ENCODE measurements around the gene GRK6.
"Not testable (repeated sequence)": the region's sequence is repeated elsewhere in the genome, so short reads cannot be mapped to it uniquely, and the experiment has no call there.

Gene GRK6

DNA sequence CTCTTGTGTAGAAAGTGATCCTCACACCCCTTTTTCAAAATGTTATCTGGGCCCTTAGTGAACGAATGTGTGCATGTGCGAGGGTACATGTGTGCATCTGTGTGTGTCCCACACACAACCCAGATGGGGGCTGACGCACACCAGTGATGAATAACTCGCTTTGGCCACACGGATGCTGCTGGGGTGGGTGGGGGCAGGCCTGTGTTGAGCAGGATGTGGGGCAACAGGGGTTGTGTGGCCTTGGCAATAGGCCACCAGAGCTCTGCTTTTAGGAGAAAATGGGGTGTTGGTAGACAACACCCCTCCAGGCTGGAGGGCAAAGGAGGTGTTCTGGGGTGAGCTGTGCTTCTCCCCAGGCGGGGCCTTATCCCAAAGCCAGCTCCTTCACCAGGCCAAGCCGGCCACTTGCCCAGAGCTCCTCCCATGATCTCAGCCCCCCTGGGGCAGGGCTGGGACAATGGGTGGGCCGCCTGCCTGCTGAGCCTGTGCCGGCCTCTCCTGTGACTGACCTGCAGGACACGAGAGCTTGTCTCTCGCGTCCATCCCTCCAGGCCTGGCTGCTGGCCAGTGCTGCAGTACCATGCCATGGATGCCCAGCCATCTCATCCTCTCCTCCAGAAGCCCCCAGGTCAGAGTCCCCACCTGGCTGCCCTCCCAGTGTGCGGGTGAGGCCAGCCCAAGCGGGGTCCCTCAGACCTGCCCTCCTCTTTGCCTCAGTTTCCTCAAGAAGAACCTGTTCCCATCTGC is 45.3 kb downstream of the GRK6 start:
- peak; percentile 65 for DNase-seq

DNA sequence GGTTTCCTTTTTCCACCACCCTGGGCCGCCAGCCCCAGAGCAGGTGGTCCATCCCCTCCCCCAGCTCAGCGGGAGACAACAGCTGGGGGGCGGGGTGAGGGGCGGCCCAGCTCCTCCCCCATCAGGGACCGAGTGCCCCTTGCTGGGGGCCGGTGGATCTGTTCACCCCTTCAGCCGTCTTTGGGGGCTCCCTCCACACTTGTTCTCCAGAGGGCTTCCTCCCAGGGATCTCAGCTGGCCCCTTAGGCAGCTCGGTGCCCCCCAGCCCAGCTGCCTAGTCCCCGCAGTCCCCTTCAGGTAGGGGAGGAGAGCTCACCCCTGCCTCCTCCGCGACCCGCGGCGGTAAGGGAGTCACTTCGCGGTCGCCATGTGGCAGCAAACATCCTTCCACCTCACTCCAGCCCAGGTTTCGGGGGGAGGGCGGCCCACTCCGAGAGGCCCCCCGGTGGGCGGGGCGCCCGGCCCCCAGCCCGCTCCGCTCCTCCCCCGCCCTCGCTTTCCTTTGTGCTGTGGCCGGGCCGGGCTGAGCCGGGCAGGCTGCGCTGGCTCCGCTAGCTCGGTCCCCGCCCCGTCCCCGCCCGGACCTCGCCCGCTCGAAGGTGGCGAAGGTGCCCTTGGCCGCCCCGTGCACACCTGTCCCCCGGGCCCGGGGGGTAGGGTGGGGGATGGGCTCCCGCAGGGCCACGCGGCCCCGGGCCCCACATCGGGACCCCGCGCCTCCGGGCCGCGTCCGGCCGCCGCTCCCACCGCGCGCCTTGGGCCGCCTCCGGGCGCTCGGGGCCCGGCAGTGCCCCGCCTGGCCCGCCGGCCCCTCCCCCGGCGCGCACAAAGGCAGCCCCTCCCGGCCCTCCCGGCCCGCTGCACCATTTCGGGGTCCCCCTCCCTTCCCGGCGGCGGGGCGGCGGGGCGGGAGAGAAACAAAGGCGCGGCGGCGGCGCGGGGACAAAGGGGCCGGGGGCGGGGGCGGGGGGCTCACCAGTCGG is 46.3 kb downstream of the GRK6 start:
- DNase-seq, result peak; percentile 52

- DNase-seq, result peak; percentile 80
These were observed 47.0 kb downstream of the GRK6 start, which contains the start of gene DBN1 for GRCh38 chr5:177473443-177474001. Gene DBN1 (minus strand): TSS chr5:177473634. CDS start chr5:177473521, 113 bp downstream.

GRCh38 chr5:177474002-177474476 is 47.6 kb downstream of the GRK6 start:
- peak; percentile 47 for DNase-seq

GRCh38 chr5:177474846-177475562 is 48.5 kb downstream of the GRK6 start:
- DNase-seq, result peak; percentile 50

DNA sequence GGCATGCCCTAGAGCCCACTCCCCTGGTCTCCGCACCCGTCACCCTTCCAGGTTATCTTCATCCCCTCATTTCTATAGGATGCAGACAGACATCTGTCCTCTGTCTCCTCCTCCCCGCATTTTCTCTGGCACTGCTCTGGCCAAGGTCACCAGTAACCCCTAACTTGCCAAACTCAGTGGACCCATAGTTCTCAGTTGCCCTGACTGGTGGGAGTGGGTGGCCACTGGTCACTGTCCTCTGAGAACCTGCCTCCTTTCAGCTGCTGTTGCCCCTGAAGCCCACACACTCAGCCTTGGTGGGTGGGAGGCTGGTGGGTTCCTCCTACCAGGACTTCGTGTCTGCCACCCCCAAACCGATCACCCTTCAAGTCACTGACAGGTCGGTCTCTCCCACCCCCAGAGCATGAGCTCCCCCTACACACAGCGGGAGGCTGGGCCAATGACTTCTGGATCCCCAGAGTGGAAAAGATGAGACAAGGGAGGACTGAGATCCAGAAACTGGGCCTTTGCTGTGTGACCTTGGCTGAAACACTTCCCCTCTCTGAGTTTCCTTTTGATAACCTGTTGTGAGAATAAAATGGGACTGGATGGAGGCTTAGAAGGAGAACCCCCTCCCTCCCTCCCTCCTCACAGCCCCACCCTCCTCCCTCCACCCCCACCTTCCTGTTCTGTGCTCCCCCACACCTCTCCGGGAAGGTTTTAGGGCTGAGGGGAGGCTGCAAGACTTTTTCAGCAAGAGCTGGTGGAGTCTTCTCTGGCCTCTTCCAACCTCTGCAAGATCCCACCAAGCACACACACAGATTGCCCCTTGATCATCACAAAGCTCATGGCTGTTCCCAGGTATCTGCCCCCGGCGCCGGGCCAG is 49.3 kb downstream of the GRK6 start:
- DNase-seq, result no peak

GRCh38 chr5:177476531-177477233 is 50.2 kb downstream of the GRK6 start:
- DNase-seq, result peak; percentile 76

GRCh38 chr5:177477701-177478477 is 51.4 kb downstream of the GRK6 start:
- peak; percentile 49 for DNase-seq

GRCh38 chr5:177478711-177479646 is 52.5 kb downstream of the GRK6 start:
- peak; percentile 67 for DNase-seq

- peak; percentile 57 for DNase-seq
These were observed 53.3 kb downstream of the GRK6 start for GRCh38 chr5:177479774-177480173.

GRCh38 chr5:177482359-177482795 is 55.9 kb downstream of the GRK6 start:
- no peak for DNase-seq

DNA sequence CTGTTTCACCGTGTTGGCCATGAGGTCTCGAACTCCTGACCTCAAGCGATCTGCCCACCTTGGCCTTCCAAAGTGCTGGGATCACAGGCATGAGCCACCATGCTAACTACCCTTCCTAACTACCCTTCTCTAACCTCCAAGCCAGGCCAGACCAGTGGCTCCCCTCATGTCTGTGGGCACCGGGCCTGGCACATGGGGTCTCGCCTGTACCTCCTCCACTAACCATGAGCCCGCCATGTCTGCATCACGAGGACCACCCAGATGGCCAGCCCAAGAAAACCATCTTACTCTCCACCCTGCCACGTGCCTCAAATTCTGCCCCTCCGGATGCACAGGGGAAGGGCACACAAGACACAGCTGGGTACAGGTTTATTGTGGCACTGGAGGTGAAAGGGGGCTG is 56.6 kb downstream of the GRK6 start:
- DNase-seq, result no peak

DNA sequence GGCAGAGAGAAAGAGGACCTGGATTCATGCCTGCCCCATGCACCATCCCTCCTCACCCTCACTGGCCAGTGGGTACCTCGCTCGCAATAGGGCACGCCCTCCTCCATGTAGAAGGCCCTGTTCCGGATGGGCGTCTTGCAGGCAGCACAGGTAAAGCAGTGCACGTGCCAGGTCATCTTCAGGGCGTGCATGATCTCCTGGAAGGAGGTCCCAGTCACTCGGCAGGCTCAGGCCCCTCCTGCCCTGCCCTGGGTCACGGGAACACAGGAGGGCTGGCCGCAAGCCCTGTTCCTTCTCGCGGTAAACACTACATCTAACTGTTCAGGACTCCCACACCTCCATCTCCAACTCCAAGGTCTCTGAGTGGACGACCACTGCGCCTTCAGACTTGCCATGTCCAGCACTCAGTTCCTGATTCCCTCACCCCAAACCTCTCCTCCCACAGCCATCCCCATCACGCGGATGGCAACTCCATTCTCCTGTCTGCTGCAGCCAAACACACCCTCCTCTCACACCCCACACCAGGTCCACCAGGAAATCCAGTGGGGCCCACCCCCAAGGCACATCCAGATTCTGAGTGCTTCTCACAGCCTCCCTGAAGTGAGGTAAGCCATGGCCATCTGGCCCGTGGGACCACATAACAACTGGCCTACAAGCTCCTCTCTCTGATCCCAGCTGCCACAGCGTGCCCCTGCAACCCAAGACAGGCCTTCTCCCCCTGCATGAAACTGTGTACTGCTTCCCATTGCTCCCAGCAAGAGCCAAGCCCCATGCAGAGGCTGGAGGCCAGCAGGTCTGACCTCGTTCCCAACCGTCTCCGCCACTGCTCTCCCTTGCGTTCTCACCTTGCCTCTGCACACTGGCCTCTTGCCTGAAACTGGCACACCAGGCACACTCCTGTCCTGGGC is 57.8 kb downstream of the GRK6 start:
- no peak for DNase-seq

DNA sequence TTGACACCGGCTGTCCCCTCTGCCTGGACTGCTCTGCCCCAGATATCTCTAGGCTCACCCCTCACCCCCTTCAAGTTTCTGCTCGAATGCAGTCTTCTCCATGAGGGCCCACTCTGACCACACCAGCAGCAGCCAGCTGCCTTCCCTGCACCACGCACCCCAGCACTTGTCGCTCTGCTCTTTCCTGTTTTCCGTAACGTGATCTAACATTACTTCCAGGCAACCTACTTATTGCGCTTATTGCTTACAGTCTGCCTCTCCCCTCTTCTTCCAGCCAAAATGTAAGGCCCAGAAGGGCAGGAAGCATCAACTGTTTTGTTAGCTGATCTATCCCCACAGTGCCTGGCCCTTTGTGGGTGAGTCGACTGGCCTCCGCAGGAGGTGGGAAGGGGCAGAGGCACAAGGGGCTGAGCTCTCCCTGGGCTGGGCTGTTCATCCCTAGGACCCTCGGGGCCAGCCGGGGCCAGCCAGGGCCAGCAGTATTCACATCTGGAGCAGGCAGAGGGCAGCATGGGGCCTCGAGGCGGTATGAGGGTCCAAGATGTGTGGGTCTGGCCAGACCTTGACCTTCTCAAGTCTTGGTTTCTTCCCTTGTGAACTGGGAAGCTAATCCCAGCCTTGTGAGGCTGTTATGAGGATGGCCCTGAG is 58.5 kb downstream of the GRK6 start:
- DNase-seq, result no peak

DNA sequence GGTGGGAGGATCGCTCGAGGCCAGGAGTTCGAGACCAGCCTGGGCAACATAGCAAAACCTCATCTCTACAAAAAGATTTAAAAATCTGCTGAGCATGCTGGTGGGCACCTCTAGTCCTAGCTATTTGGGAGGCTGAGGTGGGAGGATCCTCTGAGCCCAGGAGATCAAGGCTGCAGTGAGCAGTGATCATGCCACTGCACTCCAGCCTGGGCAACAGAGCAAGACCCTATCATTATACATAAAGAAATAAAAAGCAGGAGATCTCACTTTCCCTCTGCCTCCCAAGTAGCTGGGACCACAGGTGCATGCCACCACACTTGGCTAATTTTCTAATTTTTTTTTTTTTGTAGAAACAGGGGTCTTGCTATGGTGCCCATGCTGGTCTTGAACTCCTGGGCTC is 59.3 kb downstream of the GRK6 start:
- DNase-seq, result not testable (repeated sequence)

DNA sequence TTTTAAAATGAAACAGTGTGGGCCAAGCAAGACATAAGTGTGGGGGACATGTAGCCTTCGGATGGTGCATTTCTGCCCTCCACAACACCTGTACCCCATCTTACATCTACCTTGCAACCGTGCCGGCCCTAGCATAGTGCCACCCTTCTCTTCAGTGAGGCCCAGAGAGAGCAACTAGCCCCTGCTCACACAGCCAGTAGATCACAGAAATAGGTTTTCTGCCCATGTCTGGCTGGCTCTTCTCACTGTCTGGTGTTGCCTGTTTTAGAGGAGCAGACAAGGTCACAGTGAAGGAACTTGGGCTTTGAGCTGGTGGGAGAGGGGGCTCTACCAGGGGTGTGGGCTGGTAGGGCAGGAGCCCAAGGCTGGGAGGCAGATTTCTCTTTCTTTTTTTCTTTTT is 59.8 kb downstream of the GRK6 start:
- DNase-seq, result no peak

- DNase-seq, result no peak
These were observed 60.7 kb downstream of the GRK6 start for GRCh38 chr5:177487144-177487543.

All from fibroblast of skin of abdomen (primary cell).